HepG2 (cell line): Measurements from ENCODE around the gene CBX2. TPM values are rescaled to one million over a fixed set of nuclear protein-coding genes. Genes with fewer than 3 reads are reported as not detected.
A peak's percentile ranks its signal among the peaks of the same experiment; 100 is the strongest.

Source experiments
- CREBL2 ChIP-seq: sonication (generic); formaldehyde crosslinking; IDR thresholded peaks from 2 replicates; pipeline ENCODE4 v1.8.1; 2023; ENCODE audit warnings: missing genetic modification reagents, mild to moderate bottlenecking, borderline replicate concordance
- DPF2 ChIP-seq: sonication (generic); formaldehyde crosslinking; IDR thresholded peaks from 2 replicates; pipeline ENCODE4 v1.4.0; 2020; ENCODE audit warnings: mild to moderate bottlenecking, low read depth, missing genetic modification reagents, borderline replicate concordance
- FLYWCH1 ChIP-seq: sonication (generic); formaldehyde crosslinking; IDR thresholded peaks from 2 replicates; pipeline ENCODE4 v1.8.1; 2023; ENCODE audit warnings: mild to moderate bottlenecking, missing genetic modification reagents
- MED13 ChIP-seq: sonication (generic); formaldehyde crosslinking; IDR thresholded peaks from 2 replicates; pipeline ENCODE4 v1.5.0; 2020; ENCODE audit warnings: missing genetic modification reagents
- MXD1 ChIP-seq: sonication (generic); formaldehyde crosslinking; IDR thresholded peaks from 2 replicates; pipeline ENCODE4 v1.4.0; 2020; ENCODE audit warnings: mild to moderate bottlenecking, missing genetic modification reagents
- MXD3 ChIP-seq: IDR thresholded peaks from 2 replicates; pipeline ENCODE4 v1.6.1; 2016; ENCODE audit warnings: mild to moderate bottlenecking, missing biosample characterization, missing genetic modification reagents
- ONECUT2 ChIP-seq: sonication (generic); formaldehyde crosslinking; IDR thresholded peaks from 2 replicates; pipeline ENCODE4 v1.4.0; 2020; ENCODE audit warnings: missing genetic modification reagents
- SAFB2 ChIP-seq: sonication (generic); formaldehyde crosslinking; IDR thresholded peaks from 2 replicates; pipeline ENCODE4 v1.5.1; 2020; ENCODE audit warnings: missing genetic modification reagents, low read depth, mild to moderate bottlenecking, borderline replicate concordance
- SPEN ChIP-seq: sonication (generic); formaldehyde crosslinking; IDR thresholded peaks from 2 replicates; pipeline ENCODE4 v1.5.1; 2020; ENCODE audit warnings: low read depth, mild to moderate bottlenecking, missing genetic modification reagents
- SRSF1 ChIP-seq: fragments of 200-400 bp; formaldehyde crosslinking; optimal IDR thresholded peaks from 2 replicates; pipeline ENCODE3; 2017; ENCODE audit warnings: mild to moderate bottlenecking, low read depth, low read length, moderate library complexity
- TBL1XR1 ChIP-seq: fragments of 150-350 bp; IDR thresholded peaks from 2 replicates; pipeline ENCODE4 v1.6.1; 2014; ENCODE audit warnings: borderline replicate concordance, low read length; ENCODE audit not compliant: partially characterized antibody
- ZBTB1 ChIP-seq: sonication (generic); formaldehyde crosslinking; IDR thresholded peaks from 2 replicates; pipeline ENCODE4 v1.4.0; 2020; ENCODE audit warnings: missing genetic modification reagents, borderline replicate concordance
- ZEB1 ChIP-seq: IDR thresholded peaks from 2 replicates; pipeline ENCODE4 v1.6.1; 2012; ENCODE audit warnings: mild to moderate bottlenecking, low read depth, inconsistent platforms; ENCODE audit not compliant: insufficient replicate concordance
- ZMYM2 ChIP-seq: sonication (generic); formaldehyde crosslinking; IDR thresholded peaks from 2 replicates; pipeline ENCODE4 v1.8.0; 2022; ENCODE audit warnings: mild to moderate bottlenecking, missing genetic modification reagents
- ZNF230 ChIP-seq: sonication (generic); formaldehyde crosslinking; IDR thresholded peaks from 2 replicates; pipeline ENCODE4 v1.4.0; 2020; ENCODE audit warnings: mild to moderate bottlenecking, missing genetic modification reagents
- ZNF253 ChIP-seq: sonication (generic); formaldehyde crosslinking; IDR thresholded peaks from 2 replicates; pipeline ENCODE4 v1.8.0; 2022; ENCODE audit warnings: mild to moderate bottlenecking, missing genetic modification reagents, borderline replicate concordance
- ZNF557 ChIP-seq: sonication (generic); formaldehyde crosslinking; IDR thresholded peaks from 2 replicates; pipeline ENCODE4 v1.4.0; 2020; ENCODE audit warnings: missing genetic modification reagents
- ZNF580 ChIP-seq: IDR thresholded peaks from 2 replicates; pipeline ENCODE4 v1.6.1; 2016; ENCODE audit warnings: low read depth, borderline replicate concordance
- ZNF589 ChIP-seq: sonication (generic); formaldehyde crosslinking; conservative IDR thresholded peaks from 2 replicates; pipeline ENCODE4 v1.8.0; 2022; ENCODE audit warnings: mild to moderate bottlenecking, moderate library complexity, missing genetic modification reagents
- ZNF629 ChIP-seq: sonication (generic); formaldehyde crosslinking; conservative IDR thresholded peaks from 2 replicates; pipeline ENCODE4 v1.5.0; 2020; ENCODE audit warnings: missing genetic modification reagents
- ZNF720 ChIP-seq: sonication (generic); formaldehyde crosslinking; IDR thresholded peaks from 2 replicates; pipeline ENCODE4 v1.4.0; 2020; ENCODE audit warnings: missing genetic modification reagents
- ZNF772 ChIP-seq: sonication (generic); formaldehyde crosslinking; IDR thresholded peaks from 2 replicates; pipeline ENCODE4 v1.5.0; 2020; ENCODE audit warnings: mild to moderate bottlenecking, missing genetic modification reagents
- ZNF775 ChIP-seq: sonication (generic); formaldehyde crosslinking; IDR thresholded peaks from 2 replicates; pipeline ENCODE4 v1.4.0; 2020; ENCODE audit warnings: missing genetic modification reagents, mild to moderate bottlenecking, moderate library complexity, borderline replicate concordance
- ZSCAN12 ChIP-seq: sonication (generic); formaldehyde crosslinking; IDR thresholded peaks from 2 replicates; pipeline ENCODE4 v1.9.0; 2021; ENCODE audit warnings: mild to moderate bottlenecking, missing genetic modification reagents
- ZSCAN29 ChIP-seq: sonication (generic); formaldehyde crosslinking; conservative IDR thresholded peaks from 2 replicates; pipeline ENCODE4 v1.4.0; 2020; ENCODE audit warnings: mild to moderate bottlenecking, missing genetic modification reagents
- polyA plus RNA-seq, 8 experiments: library from polyadenylated mRNA; depleted of rRNA in 3 of 8; stranded (reverse) in 7 of 8; unstranded in 1 of 8; fragments of >200 nt; fragmentation: Illumina TruSeq in 4 of 8; extraction: Trizol in 4 of 8; gene quantifications; 2 replicates each; pipeline versions ENCODE4 v1.2.1 to v1.2.3, GENCODE V29; 2011 to 2016; ENCODE audit warnings: low read depth in 4 of 8, missing spikeins in 1 of 8, mixed read lengths in 1 of 8; ENCODE audit not compliant: insufficient read depth in 1 of 8
- total RNA-seq, 5 experiments: library from RNA; depleted of rRNA; stranded (reverse); fragments of >200 nt; fragmentation: Illumina TruSeq; extraction: Trizol; gene quantifications; 2 replicates each; pipeline ENCODE4 v1.2.3, GENCODE V29; 2016; ENCODE audit warnings: low read depth in 1 of 5
- TF ChIP-seq, protein P1 (sequence below): sonication (generic); formaldehyde crosslinking; IDR thresholded peaks from 2 replicates; pipeline ENCODE4 v1.5.1; 2020; ENCODE audit warnings: mild to moderate bottlenecking, missing genetic modification reagents

The CBX2 gene
- total and polyA plus RNA-seq, 2 of the 13 experiments (the other 11 are each of a cell fraction or from before 2014, with no cell fraction given), result 14.5 to 31.1 TPM

DNA sequence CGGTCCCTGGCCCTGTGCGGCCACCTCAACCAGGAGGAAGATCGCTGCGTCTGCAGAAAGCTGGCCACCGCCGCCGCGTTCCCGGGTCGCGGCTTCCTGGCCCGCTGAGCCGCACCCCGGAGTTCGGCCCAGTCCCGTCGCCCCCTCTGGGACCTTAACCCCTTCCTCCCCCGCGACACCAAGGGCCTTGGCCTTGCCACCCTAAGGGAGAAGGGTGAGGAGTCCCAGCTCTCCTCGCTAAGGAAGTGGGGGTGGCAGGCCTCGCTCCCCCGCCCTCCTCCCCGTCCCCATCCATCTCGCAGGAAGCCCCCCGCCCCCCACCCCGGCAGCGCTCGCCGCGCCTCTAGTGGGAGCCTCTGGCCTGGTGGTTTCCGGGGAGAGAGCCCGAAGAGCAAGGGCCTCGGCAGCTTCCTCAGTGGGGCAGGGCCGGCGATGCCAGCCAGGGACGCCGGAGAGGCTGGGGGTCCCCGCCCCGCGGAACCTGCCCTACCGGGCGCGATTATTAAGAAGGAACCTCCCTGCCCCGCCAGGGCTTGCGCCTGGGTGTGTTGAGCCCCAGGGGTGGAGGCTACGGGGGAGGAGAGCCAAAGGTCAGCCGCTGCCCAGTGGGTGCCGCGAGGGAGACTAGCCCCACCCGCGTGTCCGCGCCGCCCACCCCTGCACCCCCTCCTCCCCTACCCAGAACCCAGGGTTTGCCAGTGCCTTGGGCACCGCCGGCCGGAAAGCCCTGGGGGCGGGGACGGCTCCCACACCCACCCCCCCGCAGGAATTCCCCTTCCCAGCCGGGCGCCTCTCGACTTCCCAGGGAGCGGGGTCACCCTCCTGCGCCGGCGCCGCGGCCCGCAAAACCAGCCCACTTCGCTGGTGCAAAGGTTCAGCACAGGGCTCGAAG is 54.5 kb downstream of the CBX2 start (continued):
- TF ChIP-seq CREBL2 (CRISPR knock-in tag), result 0 out of 2 replicates have a peak, but pooled peaks have one; percentile 22
- peak; percentile 88 for TF ChIP-seq MED13 (CRISPR knock-in tag)
- no peak for TF ChIP-seq ZNF775 (CRISPR knock-in tag)
- TF ChIP-seq ZNF253 (CRISPR knock-in tag), result no peak
- TF ChIP-seq ZNF772 (CRISPR knock-in tag), result peak; percentile 85
- no peak for TF ChIP-seq ZEB1
- no peak for TF ChIP-seq DPF2 (CRISPR knock-in tag)
- peak; percentile 75 for TF ChIP-seq ZNF629 (CRISPR knock-in tag)
- no peak; the same call in 1 of the 2 replicates for TF ChIP-seq ZNF580
- TF ChIP-seq MXD1, result no peak
- peak; percentile 75; the same call in 1 of the 2 replicates for TF ChIP-seq SPEN (CRISPR knock-in tag)
- TF ChIP-seq FLYWCH1 (CRISPR knock-in tag), result no peak
- no peak; the same call in none of the 2 replicates for TF ChIP-seq ZSCAN29 (CRISPR knock-in tag)
- TF ChIP-seq ZNF589 (CRISPR knock-in tag), result peak; percentile 75; the same call in 1 of the 2 replicates
- TF ChIP-seq SAFB2 (CRISPR knock-in tag), result peak; percentile 62; the same call in 1 of the 2 replicates
- TF ChIP-seq ZNF720 (CRISPR knock-in tag), result no peak
- TF ChIP-seq ZNF230 (CRISPR knock-in tag), result no peak
- peak; percentile 83; the same call in 1 of the 2 replicates for TF ChIP-seq ZSCAN12 (CRISPR knock-in tag)
- TF ChIP-seq, protein P1, sequence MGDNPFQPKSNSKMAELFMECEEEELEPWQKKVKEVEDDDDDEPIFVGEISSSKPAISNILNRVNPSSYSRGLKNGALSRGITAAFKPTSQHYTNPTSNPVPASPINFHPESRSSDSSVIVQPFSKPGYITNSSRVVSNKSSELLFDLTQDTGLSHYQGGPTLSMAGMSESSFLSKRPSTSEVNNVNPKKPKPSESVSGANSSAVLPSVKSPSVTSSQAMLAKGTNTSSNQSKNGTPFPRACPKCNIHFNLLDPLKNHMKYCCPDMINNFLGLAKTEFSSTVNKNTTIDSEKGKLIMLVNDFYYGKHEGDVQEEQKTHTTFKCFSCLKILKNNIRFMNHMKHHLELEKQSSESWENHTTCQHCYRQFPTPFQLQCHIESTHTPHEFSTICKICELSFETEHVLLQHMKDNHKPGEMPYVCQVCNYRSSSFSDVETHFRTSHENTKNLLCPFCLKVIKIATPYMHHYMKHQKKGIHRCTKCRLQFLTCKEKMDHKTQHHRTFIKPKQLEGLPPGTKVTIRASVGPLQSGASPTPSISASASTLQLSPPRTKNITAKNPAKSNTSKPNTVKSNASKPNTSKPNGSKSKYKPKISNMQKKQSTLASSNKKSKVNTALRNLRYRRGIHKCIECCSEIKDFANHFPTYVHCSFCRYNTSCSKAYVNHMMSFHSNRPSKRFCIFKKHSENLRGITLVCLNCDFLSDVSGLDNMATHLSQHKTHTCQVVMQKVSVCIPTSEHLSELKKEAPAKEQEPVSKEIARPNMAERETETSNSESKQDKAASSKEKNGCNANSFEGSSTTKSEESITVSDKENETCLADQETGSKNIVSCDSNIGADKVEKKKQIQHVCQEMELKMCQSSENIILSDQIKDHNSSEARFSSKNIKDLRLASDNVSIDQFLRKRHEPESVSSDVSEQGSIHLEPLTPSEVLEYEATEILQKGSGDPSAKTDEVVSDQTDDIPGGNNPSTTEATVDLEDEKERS (CRISPR knock-in tag), result 0 out of 2 replicates have a peak, but pooled peaks have one; percentile 31
- no peak; the same call in 1 of the 2 replicates for TF ChIP-seq ZBTB1 (CRISPR knock-in tag)
- peak; percentile 11 for TF ChIP-seq TBL1XR1
- TF ChIP-seq MXD3 (CRISPR knock-in tag), result no peak
- peak; percentile 87 for TF ChIP-seq SRSF1
- TF ChIP-seq ZNF557 (CRISPR knock-in tag), result 0 out of 2 replicates have a peak, but pooled peaks have one; percentile 80
- TF ChIP-seq ZMYM2 (CRISPR knock-in tag), result no peak
- TF ChIP-seq ONECUT2, result no peak
